Vagina (tissue), 2 donors: ENCODE data around the gene MIOS.

Experiments
- POLR2A ChIP-seq, 2 donors: fragments of 450-650 bp; IDR thresholded peaks; one replicate each; pipeline ENCODE4 v1.6.1; 2017; ENCODE audit warnings: antibody characterized with exemption in 2 of 2, mild to moderate bottlenecking in 2 of 2, moderate library complexity in 2 of 2
- POLR2AphosphoS5 ChIP-seq, 2 donors: sonication (generic); formaldehyde crosslinking; IDR thresholded peaks; one replicate each; pipeline ENCODE4 v1.9.0; 2017; ENCODE audit warnings: antibody characterized with exemption in 2 of 2, mild to moderate bottlenecking in 2 of 2, low read depth in 1 of 2; ENCODE audit not compliant: insufficient read depth in 1 of 2
- TF ChIP-seq, protein P1 (sequence below), 3 experiments: fragments of 450-650 bp in 2 of 3; fragments of 200-600 bp in 1 of 3; sonication (generic) in 1 of 3; IDR thresholded peaks; one replicate each; pipeline ENCODE4 v1.5.1; 2017 to 2019; ENCODE audit warnings: antibody characterized with exemption in 3 of 3, mild to moderate bottlenecking in 2 of 3, moderate library complexity in 2 of 3

DNA sequence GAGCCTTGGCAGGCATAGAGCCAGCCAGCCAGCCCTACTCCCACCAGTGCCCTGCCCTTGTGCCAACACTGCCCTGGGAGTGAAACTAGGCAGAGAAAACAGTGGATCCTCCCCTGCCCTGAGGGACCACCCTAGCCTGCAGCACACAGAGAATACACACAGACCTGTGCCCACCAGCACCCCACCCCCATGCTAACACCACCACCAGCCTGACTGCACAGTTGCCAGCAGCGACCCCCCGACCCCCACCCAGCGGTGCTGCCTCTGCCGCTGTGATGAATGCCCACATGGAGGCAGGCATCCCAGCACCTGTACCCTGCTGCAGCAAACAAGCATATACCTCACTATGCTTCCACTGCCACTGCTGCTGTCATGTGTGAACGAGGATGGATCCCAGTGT lies 9.4 kb upstream of the MIOS start:
- TF ChIP-seq, protein P1, sequence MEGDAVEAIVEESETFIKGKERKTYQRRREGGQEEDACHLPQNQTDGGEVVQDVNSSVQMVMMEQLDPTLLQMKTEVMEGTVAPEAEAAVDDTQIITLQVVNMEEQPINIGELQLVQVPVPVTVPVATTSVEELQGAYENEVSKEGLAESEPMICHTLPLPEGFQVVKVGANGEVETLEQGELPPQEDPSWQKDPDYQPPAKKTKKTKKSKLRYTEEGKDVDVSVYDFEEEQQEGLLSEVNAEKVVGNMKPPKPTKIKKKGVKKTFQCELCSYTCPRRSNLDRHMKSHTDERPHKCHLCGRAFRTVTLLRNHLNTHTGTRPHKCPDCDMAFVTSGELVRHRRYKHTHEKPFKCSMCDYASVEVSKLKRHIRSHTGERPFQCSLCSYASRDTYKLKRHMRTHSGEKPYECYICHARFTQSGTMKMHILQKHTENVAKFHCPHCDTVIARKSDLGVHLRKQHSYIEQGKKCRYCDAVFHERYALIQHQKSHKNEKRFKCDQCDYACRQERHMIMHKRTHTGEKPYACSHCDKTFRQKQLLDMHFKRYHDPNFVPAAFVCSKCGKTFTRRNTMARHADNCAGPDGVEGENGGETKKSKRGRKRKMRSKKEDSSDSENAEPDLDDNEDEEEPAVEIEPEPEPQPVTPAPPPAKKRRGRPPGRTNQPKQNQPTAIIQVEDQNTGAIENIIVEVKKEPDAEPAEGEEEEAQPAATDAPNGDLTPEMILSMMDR (IDR thresholded peaks at IDR 0.05): no peak
- no peak for TF ChIP-seq POLR2A (IDR thresholded peaks at IDR 0.05)
- no peak for TF ChIP-seq POLR2AphosphoS5 (IDR thresholded peaks at IDR 0.05; ENCODE audit: insufficient read depth in 1 of 2, low read depth in 1 of 2)
